MV-4-11 (cell line): ENCODE measurements around the gene TMC1.

Experiments
- DNase-seq: peaks from one replicate; lab custom pipeline; 2025; lab: John Stamatoyannopoulos, UW

Gene TMC1

GRCh38 chr9:72874344-72874743, 352.9 kb downstream of the TMC1 start:
- DNase-seq, result no peak

- no peak for DNase-seq
These were observed 353.8 kb downstream of the TMC1 start for GRCh38 chr9:72875221-72875620.

- DNase-seq, result no peak
These were observed 359.4 kb downstream of the TMC1 start for GRCh38 chr9:72880821-72881220.

DNA sequence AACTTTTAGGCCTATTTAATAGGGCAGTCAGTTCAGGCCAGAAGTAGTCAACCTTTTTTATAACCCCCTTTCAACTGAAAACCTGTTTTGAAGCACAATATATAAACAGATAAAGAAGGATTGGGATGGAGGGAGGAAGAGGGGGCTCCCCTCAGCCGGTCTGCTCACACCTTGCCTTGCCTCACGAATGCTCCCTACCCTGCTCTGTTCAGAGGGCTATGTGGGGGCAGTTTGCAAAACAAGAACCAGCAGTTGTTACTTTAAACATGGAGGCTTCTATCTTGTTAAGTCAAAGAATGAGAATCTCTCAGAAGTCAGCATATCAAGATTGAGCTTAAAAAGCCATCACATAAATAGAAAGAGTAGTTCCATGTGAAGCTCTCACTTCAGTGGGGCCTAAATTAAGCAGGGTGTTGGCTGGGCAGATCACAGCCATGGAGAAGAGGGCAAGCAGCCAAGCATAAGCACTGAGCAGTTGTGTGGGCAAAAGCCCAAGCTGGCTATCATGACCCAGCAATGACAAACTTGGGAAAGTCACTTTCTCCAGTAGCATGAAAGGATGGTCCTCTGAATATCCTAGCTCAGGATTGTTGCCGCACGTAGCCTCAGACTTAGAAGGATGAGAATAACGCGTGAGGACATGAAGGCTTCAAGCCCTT, 360.8 kb downstream of the TMC1 start:
- no peak for DNase-seq

DNA sequence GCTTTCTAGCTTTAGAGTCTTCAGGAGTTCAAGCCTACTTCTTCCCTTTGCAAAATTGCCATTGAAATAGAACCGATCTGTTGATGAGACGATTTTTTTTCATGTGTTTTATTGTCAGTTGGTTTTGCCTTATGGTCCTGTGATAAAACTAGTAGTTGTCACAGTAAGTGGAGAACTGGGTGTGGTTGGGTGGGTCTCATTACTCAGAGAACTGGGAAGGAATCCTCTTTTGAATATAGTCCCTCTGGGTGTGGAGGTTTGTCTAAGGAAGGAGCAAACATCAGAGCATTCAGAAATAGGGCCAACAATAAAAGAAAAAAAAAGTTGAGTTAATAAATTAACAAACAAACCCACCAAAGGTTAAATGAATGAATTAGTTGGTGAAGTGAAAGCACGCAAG, 362.5 kb downstream of the TMC1 start:
- no peak for DNase-seq

DNA sequence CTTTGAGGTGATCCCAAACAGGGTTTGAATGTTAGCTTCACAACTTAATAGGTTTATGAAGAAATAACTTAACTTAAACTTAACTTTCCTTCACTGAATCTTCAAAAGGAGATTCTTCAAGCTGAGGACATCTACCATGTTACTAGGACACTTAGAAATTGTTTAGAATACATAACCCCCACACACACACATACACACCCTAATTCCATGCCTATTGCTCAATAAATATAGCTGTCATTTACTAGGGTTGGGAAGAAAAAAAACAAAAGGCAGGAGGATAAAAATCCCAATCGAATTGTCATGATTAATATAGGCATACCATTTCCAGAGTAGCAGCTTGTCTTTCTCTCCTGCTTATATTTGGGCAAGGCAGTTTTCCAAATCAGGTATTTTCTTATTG, 363.1 kb downstream of the TMC1 start:
- DNase-seq, result no peak
